GM08714 (cell line): ENCODE measurements around the gene ITGA11.

Source experiments
- H3K4me3 ChIP-seq: fragments of 200-500 bp; sonication (Bioruptor generic); 2 replicates; pipeline ENCODE4 v1.5.1; 2014; ENCODE audit warnings: mild to moderate bottlenecking, low read length, inconsistent platforms
- ZNF274 ChIP-seq: IDR thresholded peaks from 2 replicates; pipeline ENCODE4 v1.6.1; 2012; ENCODE audit warnings: mild to moderate bottlenecking, low read depth, low read length

The ITGA11 gene

DNA sequence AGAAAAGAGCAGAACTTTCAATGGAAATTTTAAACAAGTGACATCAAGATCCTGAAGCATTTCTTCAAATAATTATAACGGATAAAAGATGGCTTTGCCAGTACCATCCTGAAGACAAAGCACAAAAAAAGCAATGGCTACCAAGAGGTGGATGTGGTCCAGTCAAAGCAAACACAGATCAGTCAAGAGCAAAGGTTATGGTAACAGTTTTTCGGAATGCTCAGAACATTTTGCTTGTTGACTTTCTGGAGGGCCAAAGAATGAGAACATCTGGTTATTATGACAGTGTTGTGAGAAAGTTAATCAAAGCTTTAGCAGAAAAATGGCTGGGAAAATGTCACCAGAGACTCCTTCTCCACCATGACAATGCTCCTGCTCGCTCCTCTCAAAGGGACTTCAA is 122.9 kb downstream of the ITGA11 start:
- no peak overlapping the region for H3K4me3 ChIP-seq
- TF ChIP-seq ZNF274, result no peak

- H3K4me3 ChIP-seq, result no peak overlapping the region
- no peak for TF ChIP-seq ZNF274
Observed at GRCh38 chr15:68307131-68307928, 124.6 kb downstream of the ITGA11 start.

- no peak overlapping the region for H3K4me3 ChIP-seq
- TF ChIP-seq ZNF274, result no peak
Observed at GRCh38 chr15:68305420-68305871, 126.5 kb downstream of the ITGA11 start.

- TF ChIP-seq ZNF274, result no peak
- H3K4me3 ChIP-seq, result no peak overlapping the region
Observed at GRCh38 chr15:68304589-68305337, 127.2 kb downstream of the ITGA11 start.

GRCh38 chr15:68303560-68304436 is 128.2 kb downstream of the ITGA11 start:
- TF ChIP-seq ZNF274, result no peak
- H3K4me3 ChIP-seq, result no peak overlapping the region

GRCh38 chr15:68303134-68303533 is 128.8 kb downstream of the ITGA11 start:
- H3K4me3 ChIP-seq, result no peak overlapping the region
- TF ChIP-seq ZNF274, result no peak

DNA sequence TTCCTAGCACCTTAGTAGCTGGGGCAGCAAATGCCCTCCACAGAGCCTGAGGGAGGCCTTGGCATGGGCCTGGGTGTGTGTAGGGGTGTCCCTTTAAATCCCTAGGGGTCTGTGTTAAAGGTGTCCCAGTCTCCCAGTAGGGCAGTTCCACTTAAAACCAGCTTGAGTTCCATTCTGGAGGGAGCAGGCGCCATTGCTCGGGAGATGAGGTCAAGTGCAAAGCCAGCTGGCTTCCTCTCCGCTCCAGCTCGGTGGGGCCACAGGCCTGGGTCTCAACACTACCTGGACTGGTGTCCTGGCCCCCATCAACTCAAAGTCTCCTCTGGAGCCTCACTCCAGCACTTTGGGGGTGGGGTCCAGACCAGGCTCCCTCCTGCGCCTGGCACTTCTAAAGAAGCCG is 129.2 kb downstream of the ITGA11 start:
- TF ChIP-seq ZNF274, result no peak
- H3K4me3 ChIP-seq, result no peak overlapping the region

GRCh38 chr15:68301301-68301700 is 130.7 kb downstream of the ITGA11 start:
- no peak for TF ChIP-seq ZNF274
- H3K4me3 ChIP-seq, result no peak overlapping the region

- no peak for TF ChIP-seq ZNF274
- no peak overlapping the region for H3K4me3 ChIP-seq
Observed at GRCh38 chr15:68300115-68300940, 131.6 kb downstream of the ITGA11 start.

- H3K4me3 ChIP-seq, result no peak overlapping the region; the same call in 1 of the 2 replicates
- TF ChIP-seq ZNF274, result no peak
Observed at GRCh38 chr15:68299436-68299835, 132.5 kb downstream of the ITGA11 start.

DNA sequence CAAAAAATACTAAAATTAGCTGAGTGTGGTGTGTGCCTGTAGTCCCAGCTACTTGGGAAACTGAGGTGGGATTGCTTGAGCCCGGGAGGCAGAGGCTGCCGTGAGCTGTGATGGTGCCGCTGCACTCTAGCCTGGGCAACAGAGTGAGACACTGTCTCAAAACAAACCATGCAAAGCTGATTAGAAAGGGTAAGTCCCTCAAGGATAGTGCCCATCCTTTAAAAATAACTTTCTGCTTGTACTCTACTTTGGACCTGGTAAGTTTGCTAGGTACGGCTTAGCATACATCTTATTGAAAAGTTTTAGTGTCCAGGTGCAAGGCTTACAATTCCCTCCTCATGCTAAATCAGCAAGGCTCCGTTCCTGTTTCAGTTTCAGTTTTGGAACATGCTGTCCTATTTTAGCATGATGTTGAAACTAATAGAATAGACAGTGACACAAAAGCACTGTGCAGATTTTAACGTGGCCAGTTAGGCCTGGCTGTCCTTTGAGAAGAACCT is 133.0 kb downstream of the ITGA11 start:
- H3K4me3 ChIP-seq, result peak overlapping the region; percentile 47; the same call in 1 of the 2 replicates
- TF ChIP-seq ZNF274, result no peak

DNA sequence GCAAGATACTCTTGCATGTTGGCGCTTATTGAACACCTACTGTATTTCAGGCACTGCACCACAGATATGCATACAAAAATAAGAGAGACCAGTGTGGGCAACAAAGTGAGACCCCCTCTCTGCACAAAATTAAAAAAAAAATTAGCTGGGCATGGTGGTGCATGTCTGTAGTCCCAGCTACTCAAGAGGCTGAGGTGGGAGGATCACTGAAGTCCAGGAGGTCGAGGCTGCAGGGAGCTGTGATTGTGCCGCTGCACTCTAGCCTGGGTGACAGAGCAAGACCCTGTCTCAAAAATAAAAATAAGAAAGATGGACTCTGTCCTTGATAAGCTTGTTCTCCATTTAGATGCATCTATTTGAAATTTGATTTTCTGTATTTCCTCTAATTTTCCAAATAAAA is 133.6 kb downstream of the ITGA11 start:
- TF ChIP-seq ZNF274, result no peak
- H3K4me3 ChIP-seq, result peak overlapping the region; percentile 20; the same call in 1 of the 2 replicates
